HEK293T (cell line): ENCODE results near the gene SMIM38.

Experiments
- CTCF ChIA-PET: fragments of 350-600 bp; formaldehyde crosslinking; extraction: SDS; loops from one replicate; lab custom pipeline; 2021; ENCODE audit warnings: antibody characterized with exemption, inconsistent platforms; lab: Yijun Ruan, JAX
- POLR2A ChIA-PET: fragments of 350-600 bp; formaldehyde crosslinking; extraction: SDS; loops from one replicate; lab custom pipeline; 2020; ENCODE audit warnings: antibody characterized with exemption, inconsistent platforms; lab: Yijun Ruan, JAX
- DNase-seq: peaks from one replicate; pipeline ENCODE4 v3.0.0; 2012; ENCODE audit warnings: mixed read lengths; ENCODE audit errors: extremely low spot score
- ARNT ChIP-seq: fragments of 450-650 bp; IDR thresholded peaks from 2 replicates; pipeline ENCODE4 v1.6.1; 2017; ENCODE audit warnings: mild to moderate bottlenecking
- BHLHE40 ChIP-seq: fragments of 450-650 bp; IDR thresholded peaks from 2 replicates; pipeline ENCODE4 v1.6.1; 2016; ENCODE audit warnings: mild to moderate bottlenecking, moderate library complexity, borderline replicate concordance
- CTBP1 ChIP-seq: fragments of 450-650 bp; IDR thresholded peaks from 2 replicates; pipeline ENCODE4 v1.6.1; 2016; ENCODE audit warnings: borderline replicate concordance
- ELF4 ChIP-seq: fragments of 450-650 bp; IDR thresholded peaks from 2 replicates; pipeline ENCODE4 v1.6.1; 2017; ENCODE audit warnings: antibody characterized with exemption
- FOXA1 ChIP-seq: fragments of 450-650 bp; IDR thresholded peaks from 2 replicates; pipeline ENCODE4 v1.6.1; 2016; ENCODE audit warnings: mild to moderate bottlenecking
- FOXK2 ChIP-seq: fragments of 450-650 bp; IDR thresholded peaks from 2 replicates; pipeline ENCODE4 v1.6.1; 2016; ENCODE audit warnings: mild to moderate bottlenecking
- FOXM1 ChIP-seq: fragments of 450-650 bp; IDR thresholded peaks from 2 replicates; pipeline ENCODE4 v1.6.1; 2017; ENCODE audit warnings: mild to moderate bottlenecking, borderline replicate concordance
- HDGF ChIP-seq: fragments of 450-650 bp; IDR thresholded peaks from 2 replicates; pipeline ENCODE4 v1.6.1; 2017; ENCODE audit warnings: antibody characterized with exemption, borderline replicate concordance
- L3MBTL2 ChIP-seq: fragments of 450-650 bp; conservative IDR thresholded peaks from 2 replicates; pipeline ENCODE4 v1.6.1; 2016; ENCODE audit warnings: mild to moderate bottlenecking
- LEF1 ChIP-seq: fragments of 450-650 bp; IDR thresholded peaks from 2 replicates; pipeline ENCODE4 v1.6.1; 2017; ENCODE audit warnings: mild to moderate bottlenecking, borderline replicate concordance
- NFRKB ChIP-seq: fragments of 450-650 bp; IDR thresholded peaks from 2 replicates; pipeline ENCODE4 v1.6.1; 2016; ENCODE audit warnings: mild to moderate bottlenecking, moderate library complexity
- SP1 ChIP-seq: fragments of 450-650 bp; IDR thresholded peaks from 2 replicates; pipeline ENCODE4 v1.6.1; 2017
- SUZ12 ChIP-seq: fragments of 450-650 bp; IDR thresholded peaks from 2 replicates; pipeline ENCODE4 v1.6.1; 2016; ENCODE audit warnings: mild to moderate bottlenecking
- TARDBP ChIP-seq: fragments of 450-650 bp; IDR thresholded peaks from 2 replicates; pipeline ENCODE4 v1.6.1; 2016
- ZNF384 ChIP-seq: fragments of 450-650 bp; IDR thresholded peaks from 2 replicates; pipeline ENCODE4 v1.6.1; 2016
- TF ChIP-seq, protein P1 (sequence below): fragments of 450-650 bp; IDR thresholded peaks from 2 replicates; pipeline ENCODE4 v1.6.1; 2016

SMIM38 gene

DNA sequence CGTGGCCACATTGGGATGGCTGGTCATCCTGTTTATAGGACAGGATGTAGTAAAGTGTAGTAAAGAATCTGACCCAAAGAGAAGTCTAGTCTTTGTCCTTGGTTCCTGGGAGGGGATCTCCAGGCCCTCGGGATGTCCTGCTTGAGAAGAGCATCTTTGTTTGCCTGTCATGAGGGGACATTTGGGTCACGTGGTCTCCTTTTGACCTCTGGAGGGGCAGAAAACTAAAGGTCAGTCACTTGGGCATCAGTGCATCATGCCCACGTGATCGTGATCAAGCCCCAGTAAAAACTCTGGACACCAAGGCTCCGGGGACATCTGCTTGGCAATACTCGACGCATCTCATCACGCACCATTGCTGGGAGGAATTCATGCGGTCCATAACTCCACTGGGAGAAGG is 9.1 kb downstream of the SMIM38 start:
- ChIA-PET POLR2A (no interaction called here), CTCF (no interaction called here)
- DNase-seq: no peak

DNA sequence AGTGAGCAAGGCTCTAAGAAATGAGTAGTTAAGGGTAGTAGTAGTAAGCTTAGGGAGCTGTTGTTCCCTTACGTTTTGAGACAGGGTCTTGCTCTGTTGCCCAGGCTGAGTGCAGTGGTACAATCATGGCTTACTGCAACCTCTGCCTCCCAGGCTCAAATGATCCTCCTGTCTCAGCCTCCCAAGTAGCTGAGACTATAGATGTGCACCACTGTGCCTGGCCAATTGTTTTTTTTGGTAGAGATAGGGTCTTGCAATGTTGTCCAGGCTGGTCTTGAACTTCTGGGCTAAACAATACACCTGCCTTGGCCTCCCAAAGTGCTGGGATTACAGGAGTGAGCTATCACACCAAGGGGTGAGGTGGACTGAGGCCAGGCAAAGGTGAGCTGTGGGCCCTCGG is 10.0 kb downstream of the SMIM38 start:
- TF ChIP-seq SP1 (no peak), SUZ12 (no peak), HDGF (no peak), ELF4 (no peak), BHLHE40 (no peak), FOXA1 (no peak), FOXM1 (no peak), TARDBP (no peak), ARNT (no peak)
- ChIA-PET POLR2A (no interaction called here), CTCF (interaction anchor here (1.0 kb wide), 1 partner anchor 34 kb away, joined by 3 read pairs; no protein-coding TSS in a partner anchor)
- DNase-seq: no peak

More for the DNA sequence above, 9.1 kb downstream of the SMIM38 start:
- no peak for TF ChIP-seq SUZ12
- TF ChIP-seq HDGF: no peak
- no peak for TF ChIP-seq L3MBTL2

DNA sequence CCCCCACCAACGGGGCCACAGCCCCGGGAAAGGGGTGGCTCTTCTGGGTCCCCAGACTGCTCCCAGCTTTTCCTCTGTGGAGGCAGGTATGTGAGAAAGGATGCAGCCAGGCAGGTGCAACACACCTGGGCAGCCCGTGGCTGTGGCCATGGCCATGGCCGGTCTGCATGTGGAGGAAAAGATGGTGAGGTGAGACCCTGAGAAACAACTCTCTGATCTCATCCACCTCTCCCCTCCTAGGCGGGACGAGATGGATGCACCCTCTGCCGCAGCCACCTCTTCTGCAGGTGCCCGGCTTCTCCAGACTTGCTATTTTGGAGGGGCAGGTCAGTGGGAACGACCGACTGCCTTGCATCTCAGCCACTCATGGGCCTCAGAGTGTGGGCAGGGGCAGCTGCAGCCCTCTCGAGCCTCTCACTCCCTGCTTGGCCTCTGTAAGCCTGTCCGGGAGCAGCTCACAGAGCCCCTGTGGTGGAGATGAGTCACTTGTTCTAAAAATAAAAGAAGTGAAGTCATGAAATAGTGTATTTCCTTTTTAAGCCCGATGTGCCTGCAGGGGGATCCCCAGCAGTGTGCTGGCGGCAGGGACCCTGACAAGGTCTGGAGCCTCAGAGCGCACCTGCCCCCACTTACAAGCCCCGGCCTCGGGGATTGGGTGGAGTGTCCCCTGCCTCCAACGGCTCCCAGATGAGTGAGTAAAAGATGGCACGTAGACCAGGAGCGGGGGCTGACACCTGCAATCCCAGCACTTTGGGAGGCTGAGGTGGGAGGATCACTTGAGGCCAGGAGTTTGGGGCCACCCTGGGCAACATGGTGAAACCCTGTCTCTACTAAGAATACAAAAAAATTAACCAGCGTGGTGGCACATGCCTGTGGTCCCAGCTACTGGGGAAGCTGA is 10.7 kb downstream of the SMIM38 start:
- peak; percentile 61 for DNase-seq
- CTCF ChIA-PET: interaction anchor here (1.0 kb wide), 1 partner anchor 35 kb away, joined by 3 read pairs; no protein-coding TSS in a partner anchor
- POLR2A ChIA-PET: no interaction called here
- no peak for TF ChIP-seq ZNF384
- no peak for TF ChIP-seq FOXM1
- no peak for TF ChIP-seq TARDBP
- TF ChIP-seq LEF1: no peak
- no peak for TF ChIP-seq HDGF
- TF ChIP-seq FOXK2: no peak
- no peak for TF ChIP-seq ELF4
- TF ChIP-seq SP1: no peak
- no peak for TF ChIP-seq L3MBTL2
- no peak for TF ChIP-seq NFRKB
- TF ChIP-seq CTBP1: no peak
- no peak for TF ChIP-seq SUZ12
- TF ChIP-seq, protein P1, sequence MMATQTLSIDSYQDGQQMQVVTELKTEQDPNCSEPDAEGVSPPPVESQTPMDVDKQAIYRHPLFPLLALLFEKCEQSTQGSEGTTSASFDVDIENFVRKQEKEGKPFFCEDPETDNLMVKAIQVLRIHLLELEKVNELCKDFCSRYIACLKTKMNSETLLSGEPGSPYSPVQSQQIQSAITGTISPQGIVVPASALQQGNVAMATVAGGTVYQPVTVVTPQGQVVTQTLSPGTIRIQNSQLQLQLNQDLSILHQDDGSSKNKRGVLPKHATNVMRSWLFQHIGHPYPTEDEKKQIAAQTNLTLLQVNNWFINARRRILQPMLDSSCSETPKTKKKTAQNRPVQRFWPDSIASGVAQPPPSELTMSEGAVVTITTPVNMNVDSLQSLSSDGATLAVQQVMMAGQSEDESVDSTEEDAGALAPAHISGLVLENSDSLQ: no peak
- TF ChIP-seq BHLHE40: no peak
- no peak for TF ChIP-seq FOXA1
- no peak for TF ChIP-seq ARNT

DNA sequence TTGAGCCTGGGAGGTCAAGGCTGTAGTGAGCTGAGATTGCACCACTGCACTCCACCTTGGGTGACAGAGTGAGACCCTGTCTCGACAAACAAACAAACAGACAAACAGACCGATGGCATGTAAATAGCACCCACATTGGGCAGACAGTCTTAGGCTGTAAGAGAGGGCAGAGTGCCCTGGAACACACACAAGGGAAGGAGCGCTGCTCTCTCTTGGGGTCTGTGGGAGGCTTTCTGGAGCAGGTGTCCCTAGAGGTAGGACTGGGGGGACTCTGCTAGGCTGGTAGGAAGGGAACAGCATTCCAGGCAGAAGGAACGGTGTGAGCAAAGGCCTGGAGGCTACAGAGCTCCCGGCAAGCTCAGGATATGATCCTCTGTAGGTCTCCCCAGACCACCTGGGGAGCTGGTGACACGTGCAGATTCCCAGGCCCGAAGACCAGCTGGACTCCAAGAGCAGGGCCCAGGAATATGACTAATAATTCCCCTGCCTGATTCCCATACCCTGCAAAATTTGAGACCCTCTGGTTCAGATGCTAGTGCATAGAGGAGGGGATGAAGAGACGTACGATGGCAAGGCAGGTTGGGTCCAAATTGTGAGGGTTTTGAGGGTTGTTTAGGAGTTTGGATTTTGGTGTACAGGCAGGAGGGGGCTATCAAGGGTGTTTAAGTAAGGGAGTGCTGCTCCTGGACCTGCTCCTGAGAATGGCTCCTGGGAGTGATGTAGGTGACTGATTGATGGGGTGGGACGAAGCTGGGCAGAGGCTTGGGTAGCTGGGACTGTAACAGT is 11.6 kb downstream of the SMIM38 start:
- DNase-seq: no peak
- POLR2A ChIA-PET: no interaction called here
- CTCF ChIA-PET: no interaction called here
- no peak for TF ChIP-seq FOXK2
- TF ChIP-seq BHLHE40: no peak
- TF ChIP-seq LEF1: no peak
- TF ChIP-seq, protein P1: no peak
- no peak for TF ChIP-seq NFRKB
- TF ChIP-seq HDGF: no peak
- TF ChIP-seq FOXA1: no peak
- TF ChIP-seq L3MBTL2: no peak
- TF ChIP-seq FOXM1: no peak
- no peak for TF ChIP-seq CTBP1
- no peak for TF ChIP-seq SUZ12
- TF ChIP-seq ZNF384: no peak
- no peak for TF ChIP-seq SP1
- no peak for TF ChIP-seq ELF4
- TF ChIP-seq TARDBP: no peak
- TF ChIP-seq ARNT: no peak

DNA sequence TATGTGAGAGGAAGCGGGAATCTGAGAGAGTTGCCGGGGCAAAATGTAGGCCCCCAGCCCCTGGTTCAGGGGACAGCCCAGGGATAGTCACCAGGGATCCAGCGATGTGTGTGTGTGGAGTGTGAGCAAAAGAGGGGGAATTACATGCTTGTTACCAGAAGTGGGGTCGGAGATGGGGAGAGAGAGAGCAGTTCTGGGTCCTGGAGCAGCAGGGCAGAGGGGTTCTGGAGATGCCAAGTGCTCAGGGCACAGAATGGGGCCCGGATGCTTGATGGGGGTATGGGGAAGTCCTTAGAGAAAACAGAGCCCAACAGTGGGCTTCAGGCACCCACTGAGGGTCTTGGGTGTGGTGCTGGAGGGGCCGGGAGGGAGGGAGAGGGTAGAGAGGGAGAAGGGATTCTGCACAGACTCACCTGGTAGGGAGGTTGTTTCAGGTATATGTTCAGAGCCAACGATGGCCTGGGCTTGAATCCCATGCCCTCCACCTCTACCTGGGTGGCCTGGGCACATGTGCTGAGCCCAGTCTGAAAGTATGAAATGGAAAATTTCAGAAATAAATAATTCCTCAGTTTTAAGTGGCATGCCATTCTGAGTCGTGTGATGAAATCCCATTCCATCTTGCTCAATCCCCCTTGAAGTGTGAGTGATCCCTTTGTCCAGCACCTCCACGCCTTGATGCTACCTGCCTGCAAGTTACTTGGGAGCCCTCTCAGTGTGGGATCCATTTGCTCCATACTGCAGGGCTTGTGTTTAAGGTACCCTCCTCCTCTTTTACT is 12.4 kb downstream of the SMIM38 start:
- no peak for TF ChIP-seq ARNT
- no peak for TF ChIP-seq FOXM1
- no peak for TF ChIP-seq FOXK2
- TF ChIP-seq, protein P1: no peak
- no peak for TF ChIP-seq CTBP1
- ChIA-PET CTCF (no interaction called here), POLR2A (interaction anchor here (0.9 kb wide), 1 partner anchor 507 kb away, joined by 4 read pairs; the partner anchor contains the start of gene LTO1)
- no peak for DNase-seq
